GM18511 (cell line): ENCODE measurements around the gene AKT3.

Experiments
- ATAC-seq: cut with Tn5 transposase; IDR thresholded peaks from one replicate; pipeline ENCODE4 v1.9.1; 2021; ENCODE audit warnings: mild to moderate bottlenecking, moderate library complexity; ENCODE audit not compliant: unreplicated experiment

The AKT3 gene

DNA sequence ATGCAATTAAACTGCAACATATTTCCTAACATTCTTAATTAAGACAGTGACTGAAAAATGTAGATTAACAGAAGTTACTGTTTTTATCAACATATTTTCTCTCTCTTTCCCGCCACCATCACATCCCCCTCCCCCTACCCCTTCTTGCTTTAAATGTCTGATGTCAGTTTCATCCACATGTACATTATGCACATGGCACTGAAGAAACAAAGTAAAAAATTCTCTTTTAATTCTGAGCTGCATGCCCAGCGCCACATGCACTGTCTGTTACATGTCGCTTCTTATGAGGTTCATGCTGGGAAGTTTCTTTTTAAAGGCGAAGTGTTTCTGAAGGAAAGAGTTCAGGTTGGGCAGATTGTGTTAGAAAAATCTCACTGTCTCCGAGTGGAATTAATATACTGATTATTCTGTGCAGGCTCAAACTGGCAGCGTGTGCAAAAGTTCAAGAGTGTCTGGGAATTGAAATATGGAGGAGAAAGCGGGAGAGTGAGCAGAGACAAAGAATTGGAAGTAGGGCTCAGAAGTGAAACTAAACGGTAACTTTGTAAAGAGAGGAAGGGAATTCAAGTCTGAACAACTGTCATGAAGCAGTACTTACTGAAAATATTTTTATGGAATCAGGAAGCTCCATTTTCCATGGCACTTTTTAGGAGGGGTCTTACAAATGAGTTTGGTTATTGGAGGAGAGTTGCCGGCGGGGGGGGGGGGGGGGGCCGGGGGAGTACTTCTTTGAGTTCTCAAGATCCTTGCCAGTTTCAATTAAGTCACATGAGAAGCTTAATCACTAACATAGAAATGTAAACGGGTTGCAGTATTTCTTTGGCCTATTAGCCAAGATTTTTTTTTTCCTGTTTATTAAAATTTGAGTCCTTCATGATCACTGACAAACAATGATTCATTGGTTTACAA lies 376.6 kb downstream of the AKT3 start:
- ATAC-seq: no peak

DNA sequence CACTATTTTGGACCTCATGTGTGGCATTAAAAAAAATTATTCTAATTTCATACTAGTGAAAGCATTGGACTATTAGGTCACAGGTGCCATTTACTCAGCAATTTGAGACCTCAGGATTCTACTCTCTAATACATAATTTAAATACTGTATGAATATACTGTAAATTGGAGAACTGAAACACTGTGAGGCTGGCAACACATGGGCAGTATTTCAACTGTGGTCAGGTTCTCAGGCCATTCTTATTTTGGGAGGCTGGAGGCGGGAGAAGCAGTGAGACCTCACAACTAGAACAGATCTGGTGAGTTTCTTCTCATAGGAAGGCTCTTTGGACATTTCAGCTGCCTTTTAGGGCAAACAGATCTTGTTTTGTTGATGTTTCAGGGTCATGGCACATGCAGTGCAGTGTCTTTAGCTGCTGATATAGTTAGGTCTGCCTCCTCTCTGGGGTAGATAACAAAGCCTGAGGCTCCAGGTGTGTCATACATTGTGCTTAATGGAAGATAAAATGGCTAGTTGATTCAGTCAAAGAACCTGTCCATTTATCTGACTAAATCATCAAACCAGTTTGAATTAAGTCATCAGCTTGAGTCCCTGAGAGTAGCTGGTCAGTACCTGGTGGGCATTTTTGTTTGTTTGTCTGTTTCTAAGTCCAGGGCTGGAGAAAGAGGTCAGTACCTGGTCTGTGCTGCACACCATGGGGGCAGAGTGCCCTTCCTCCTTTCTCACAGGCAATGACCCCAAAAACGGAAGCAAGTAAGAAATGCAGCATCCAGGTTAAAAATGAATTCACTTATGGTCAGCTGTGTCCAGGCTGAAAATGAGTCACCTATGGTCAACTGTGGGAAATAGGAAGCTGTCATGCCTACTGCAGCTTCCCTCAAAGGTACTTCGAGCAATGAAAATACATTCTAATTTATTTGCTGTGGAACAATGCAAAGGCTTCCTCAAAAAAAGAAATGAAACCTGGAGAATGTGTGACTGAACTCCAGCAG lies 378.0 kb downstream of the AKT3 start:
- peak; percentile 89 for ATAC-seq

DNA sequence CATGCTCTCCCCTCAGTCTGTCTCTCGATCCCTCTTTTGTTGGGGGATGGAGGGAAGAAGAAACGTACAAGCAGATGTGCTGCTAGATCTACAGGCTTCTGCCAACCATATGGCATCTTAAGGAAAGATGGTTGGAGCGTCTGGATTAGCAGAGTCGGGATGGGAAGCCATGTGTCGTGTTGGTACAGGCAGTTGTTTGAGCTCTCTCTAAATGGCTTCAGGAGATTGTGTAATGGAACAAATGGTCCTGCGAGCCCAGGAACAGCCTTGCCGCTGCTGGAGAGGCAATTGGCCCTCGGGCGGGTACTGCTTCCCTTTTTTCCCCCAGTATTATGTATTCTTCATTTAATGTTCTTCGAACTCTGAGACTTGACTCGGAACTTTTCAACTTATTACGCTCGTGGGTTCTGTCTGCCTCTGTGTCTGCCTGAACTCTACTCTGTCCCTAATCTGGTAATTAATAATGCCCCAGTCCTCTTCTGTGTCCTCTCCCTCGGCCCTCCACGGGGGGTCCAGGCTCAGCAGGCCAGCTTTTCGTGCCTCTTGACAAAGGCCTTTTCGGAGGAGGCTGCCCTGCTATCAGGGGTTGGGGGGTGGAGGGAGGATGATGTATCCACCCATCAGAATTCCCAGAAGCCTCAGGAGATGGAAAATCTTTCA lies 378.9 kb downstream of the AKT3 start:
- ATAC-seq: no peak

DNA sequence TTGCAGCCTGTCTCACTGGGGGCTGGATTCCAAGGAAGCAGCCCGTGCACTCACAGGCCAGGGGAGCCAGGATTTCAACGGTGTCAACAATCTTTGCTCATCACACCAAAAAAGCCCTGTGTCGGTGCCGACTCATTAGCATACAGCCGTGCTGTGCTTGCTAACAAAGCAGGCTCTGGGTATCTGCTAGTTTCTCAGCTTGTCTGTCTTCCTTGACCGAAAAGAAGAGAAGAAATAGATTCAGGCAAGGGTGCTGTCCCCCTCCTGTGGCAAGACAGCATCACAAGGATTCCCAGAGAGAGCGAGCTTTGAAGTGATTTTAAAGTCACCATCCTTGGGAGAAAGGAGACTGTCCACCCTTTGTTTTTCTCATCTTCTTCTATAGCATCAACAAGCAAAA lies 379.5 kb downstream of the AKT3 start:
- no peak for ATAC-seq

DNA sequence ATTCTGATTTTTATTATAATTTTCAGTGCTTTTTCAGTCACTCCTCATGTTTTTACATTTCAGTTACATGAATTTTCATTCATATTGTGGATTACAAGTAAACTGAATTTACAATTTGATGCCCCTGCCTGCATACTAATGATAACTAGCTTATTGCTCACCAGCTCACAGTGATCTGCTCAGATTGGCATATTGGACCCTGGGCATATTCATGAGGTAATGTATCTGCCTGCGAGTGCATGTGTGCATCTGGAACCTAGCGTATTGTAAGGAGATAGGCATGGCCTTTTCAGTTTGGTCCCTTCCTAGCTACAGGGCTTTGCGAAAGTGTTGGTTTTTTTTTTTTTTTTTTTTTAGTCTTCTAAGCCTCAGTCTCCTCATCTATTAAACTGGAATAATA lies 380.5 kb downstream of the AKT3 start:
- no peak for ATAC-seq

DNA sequence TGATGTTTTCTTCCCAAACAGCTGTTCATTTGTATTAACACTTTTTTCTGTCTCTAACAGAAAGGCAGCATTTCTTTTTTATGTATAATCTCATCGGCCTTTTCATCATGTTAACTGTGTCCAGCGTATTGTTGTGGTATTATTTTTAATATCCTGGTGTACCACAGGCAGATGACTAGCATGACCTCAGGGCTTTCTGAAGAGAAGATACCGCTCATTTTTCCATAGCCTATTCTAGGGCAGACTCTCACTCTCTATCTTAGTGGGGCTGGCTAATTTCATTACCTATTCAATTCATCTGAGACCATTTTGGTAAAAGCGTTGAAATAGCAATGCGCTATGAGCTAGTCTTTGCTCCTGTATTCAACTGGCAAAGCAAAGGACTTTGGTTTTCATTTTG lies 384.3 kb downstream of the AKT3 start:
- peak; percentile 73 for ATAC-seq

DNA sequence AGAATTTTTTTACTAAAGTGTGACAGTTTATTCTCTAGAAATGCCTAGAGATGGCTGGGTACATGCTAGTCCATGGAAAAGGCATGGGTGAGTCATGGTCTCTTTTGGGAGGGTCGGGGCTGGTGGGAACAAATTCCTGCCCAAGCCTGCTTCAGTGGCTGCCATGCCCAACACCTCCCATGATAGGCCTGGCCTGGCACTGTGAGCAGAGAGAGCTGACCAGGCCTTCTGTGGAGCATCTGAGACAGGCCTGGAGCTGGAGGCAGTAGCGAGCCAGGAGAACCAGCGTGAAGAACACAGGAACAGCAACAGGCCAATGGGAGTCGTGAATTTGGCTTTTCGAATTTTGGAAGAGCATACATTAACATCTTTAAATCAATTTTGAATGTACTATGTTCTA lies 385.0 kb downstream of the AKT3 start:
- ATAC-seq: no peak

DNA sequence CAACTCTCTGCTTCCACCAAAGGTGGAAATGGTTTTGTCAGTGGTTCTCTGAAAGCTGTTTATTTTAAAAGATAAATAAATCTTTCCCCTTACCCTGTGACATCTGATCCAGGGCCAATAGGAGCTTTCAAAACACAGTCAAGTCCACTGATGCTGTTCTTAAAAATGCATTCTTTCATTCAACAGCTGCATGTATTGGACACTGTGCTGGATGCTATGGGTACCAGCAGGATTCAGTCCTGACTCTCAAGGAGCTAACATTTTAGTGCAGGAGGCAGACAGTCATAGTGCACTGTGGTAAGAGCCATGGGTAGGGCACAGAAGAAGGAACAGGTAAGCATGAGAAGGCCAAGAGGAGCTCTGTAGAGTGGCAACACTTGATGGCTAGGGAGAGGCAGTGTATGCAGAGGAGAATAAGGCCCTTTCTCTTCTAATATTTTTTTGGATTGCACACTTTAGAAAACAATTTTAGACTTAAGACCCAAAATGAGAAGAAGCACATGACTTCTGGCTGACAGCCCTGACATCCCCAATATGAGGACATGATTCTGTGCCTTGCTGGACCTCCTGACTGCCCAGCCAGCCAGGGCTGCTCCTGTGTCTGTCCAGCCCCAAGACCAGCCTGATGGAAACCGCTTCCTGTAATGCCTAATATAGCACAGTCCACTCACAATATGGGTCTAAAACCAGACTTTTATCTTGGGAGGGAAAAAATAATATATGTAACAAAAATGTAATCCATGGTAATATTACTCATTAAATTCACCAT lies 386.9 kb downstream of the AKT3 start:
- ATAC-seq: no peak

DNA sequence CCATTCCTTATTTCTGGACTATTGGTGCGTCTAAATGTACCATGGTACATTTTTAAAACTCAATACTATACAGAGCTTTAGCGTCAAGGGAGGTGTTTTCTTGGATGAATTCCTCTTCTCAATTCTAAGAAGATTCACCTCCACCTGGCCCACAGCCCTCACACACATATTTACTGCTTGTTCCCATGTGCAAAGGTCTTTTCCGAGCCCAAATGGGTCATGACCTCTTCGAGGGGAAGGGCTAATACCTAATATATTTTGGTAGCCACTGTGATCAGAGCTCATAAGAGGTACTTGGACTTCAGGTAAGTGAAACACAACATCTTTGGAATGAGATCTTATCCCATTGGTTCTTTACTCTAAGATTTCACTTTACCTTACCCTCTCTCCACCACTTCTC lies 388.3 kb downstream of the AKT3 start:
- no peak for ATAC-seq

DNA sequence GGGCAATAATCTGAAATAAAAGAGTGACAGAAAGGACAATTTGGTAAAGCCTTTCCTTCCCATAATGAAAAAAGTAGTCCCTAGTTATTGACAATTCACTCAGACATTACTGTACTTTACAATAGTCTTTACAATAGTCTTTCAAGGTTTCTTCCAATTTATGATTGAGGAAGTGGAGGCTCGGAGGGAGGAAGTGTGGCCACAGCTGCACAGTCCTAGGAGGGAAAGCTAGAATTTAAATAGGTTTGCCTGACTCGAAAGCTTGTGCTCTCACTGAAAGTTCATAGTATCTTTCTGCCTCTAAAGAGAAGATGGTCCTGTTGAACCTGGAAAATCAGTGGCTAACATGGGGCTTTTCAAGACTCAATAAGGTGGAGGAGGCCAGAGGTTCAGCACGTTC lies 391.0 kb downstream of the AKT3 start:
- no peak for ATAC-seq

DNA sequence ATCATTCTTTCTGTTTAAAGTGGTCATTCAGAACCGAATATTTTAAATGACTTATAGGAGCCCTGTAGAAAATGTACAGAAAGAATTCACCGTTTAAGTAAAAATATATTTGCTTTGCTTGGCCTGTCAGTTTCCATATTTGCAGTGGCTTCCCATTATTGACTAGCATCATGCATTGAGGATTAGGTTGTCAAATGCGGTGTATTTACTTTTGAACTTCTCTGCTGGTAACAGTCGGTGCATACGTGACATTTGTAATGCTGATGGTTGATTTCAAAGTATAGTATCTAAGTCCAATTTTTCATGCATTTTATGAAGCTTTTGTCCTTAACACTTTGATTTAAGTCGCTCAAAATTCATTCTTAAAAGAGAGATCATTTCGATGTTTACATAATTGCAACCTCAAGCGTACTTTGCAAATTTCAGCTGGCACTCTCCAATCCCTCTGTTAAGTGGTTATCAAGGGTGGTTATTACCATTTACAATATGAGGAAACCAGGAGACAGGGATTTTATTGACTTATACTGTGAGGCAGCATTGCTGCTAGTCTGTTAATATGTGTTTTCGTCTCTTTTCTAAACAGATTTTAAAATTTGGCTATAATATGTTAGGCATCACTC lies 392.6 kb downstream of the AKT3 start:
- no peak for ATAC-seq

DNA sequence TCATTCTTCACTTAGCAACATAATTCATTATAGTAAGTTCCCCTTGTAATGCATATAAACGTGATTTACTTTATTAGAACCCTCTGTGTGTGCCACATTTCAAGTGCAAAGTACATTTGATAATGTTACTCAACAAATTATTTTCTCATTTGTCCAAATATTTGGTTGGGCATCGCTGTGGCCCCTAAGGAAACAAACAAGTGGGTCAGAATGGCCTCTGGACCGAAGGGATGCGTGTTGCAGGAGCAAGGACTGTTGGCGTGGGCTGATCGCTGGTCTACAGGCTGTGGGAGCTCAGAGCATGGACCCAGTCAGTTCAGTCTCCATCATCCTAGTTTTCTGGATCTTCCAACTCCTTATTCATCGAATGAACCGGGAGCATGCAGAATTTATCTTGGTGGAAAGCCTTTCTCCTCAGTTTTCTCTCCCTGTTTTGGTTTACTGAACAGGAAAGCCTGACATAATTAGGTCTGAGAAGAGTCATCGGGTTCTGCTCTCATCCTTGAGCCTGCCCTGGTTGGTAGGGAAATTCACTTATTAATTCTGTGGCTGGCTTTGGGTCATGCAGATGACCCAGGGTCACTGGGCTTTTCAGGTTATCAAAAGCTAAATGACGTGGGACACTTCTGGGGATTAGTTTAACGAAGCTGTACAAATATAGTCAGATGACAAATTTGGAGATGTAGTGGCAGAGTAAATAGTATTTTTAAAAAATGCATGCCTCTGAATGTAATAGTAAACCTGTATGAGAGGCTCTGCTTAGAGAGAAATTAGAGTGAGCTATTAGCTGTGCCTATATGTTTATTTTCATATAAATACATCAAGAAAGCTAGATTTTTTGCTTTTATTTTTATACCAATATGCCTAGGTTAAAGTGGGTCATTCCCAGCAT lies 394.0 kb downstream of the AKT3 start:
- no peak for ATAC-seq

DNA sequence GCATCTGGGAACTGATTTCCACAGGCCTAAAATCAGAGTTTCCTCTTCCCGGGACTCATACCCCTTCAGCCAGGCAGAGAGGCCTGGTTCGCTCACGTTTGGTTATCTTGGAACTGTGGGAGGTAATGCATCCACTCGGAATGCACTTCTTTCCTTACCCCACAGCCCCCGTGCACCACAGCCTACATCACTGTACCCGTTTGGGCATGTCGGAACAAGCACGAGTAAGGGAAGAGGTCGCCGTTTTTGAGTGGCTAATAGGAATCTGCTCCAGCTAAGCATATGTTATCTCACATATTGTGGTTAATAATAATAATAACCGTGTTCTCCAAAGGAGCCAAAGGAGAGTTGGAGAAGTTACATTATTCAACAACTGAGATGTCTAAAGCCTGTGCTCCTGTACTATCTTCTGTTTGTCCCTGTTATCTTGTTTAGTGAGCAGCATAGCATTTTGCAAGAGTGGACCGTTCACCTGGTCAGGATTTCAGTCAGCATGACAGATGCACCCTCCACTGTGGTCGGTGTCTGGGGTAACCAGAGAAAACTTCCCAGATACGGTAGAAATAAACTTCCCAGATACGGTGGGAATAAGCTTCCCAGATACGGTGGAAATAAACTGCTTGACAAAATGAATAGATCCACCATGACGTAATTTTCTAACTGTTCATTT lies 395.6 kb downstream of the AKT3 start:
- no peak for ATAC-seq

DNA sequence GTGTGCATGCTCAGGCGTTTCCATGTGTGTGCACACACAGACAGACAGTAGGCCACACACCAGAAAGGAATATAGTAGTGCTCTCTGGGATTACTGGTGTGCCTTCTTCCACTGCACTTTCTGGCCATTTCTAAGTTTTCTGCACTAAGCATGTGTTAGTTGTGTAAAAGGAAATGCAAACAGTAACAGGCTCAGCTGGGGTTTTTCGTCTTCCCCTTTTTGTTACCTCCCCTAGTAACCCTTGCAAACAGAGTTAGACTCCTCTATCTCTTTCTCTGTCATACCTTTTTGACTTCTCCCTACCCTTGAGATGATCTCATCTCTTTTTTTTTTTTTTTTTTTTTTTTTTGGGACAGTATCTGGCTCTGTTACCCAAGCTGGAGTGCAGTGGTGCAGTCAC lies 398.0 kb downstream of the AKT3 start:
- ATAC-seq: no peak

DNA sequence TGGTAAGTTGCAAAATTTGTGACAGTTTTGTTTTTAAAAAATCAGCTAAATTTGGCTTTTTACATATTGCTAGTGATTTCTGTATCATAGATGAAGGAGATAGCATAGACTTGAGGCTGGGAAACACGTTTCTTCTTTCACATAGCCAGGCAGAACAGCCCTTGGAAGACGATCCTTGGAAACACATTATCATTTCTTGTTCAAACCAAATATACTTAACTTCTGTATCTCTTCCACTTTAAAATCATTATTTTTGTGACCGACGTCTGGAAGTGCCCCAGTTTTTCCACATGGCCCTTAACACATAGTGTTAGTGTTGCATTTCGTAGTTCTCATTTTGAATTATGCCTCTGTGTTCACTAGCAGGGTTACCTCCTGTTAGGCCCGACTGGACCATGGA lies 400.7 kb downstream of the AKT3 start:
- ATAC-seq: no peak

DNA sequence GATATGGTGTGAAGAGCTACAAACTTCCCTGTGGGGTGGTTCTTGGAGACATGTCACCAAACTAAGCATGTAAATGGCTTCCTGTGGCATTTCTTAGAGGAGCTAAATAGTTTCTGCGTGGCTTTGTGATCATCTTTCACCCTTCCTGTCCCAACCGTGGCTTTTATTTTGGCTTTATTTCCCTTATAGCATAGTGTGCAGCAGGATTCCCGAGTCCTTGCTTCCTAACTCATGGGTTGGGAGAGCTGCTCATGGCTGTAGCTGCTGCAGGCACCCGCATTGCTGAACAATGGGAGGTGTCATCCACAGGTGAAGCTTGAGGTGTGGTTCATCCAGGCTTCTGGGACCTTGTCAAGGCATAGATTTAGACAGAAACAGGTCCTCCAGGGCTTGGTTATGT lies 402.2 kb downstream of the AKT3 start:
- no peak for ATAC-seq

DNA sequence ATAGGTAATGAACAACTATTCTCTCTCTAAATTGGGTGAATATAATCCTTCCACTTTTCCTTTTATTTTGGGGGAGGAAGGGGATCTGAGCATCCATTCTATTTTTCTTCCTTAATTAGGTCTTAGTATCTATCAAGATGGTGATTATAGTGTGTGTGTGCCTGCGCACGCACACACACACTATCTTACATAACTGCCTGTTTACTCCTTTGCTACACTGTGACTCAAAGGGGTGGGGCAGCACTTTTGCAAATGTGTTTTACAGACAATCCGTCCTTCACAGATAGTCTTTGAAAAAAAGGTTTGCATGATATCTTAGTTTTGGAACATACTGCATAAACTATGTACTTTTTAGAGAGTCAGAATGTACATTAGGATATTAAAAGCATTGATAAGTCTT lies 402.7 kb downstream of the AKT3 start:
- no peak for ATAC-seq

DNA sequence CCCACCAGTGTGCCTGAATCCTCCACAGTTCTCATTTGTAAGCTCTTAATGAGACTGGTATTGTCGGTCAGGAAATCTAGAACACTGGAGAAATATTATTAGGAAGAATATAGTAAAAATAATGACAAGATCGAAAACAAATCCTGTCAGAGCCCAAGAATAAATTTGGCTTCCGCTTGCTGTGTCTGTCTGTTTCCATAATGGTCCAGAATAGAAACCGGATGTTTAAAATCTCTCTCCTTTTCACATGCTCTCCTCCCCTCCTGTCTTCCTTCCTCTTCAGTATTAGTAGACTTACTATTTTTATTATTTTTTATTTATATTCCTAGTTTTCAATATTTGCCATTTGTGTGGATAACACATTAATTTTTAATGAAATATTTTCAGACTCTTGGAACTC lies 406.5 kb downstream of the AKT3 start:
- no peak for ATAC-seq

DNA sequence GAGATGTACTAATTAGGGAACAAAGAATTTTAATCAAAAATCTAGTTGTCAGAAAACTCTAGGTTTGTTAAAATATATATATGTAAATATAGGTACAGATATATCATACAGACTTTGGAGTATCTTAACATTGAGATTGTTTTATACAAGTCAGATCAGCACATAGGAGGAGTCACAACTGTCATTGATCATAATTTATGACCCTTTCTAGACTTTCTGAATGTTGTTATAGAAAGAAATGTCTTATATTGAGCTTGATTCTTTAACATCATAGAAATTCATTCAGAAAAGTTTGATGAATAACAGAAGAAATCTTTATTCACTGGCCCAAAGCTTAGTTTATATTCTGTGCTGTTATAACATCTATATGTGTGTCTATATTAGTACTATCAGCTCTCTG lies 408.4 kb downstream of the AKT3 start:
- no peak for ATAC-seq
